Endothelial cell of umbilical vein (primary cell): Measurements from ENCODE around the gene CD34. TPM values are rescaled to one million over a fixed set of nuclear protein-coding genes. Genes with fewer than 3 reads are reported as not detected.
"Not testable (repeated sequence)": the region's sequence is repeated elsewhere in the genome, so short reads cannot be mapped to it uniquely, and the experiment has no call there.

Source experiments
- BruUV-seq: library from RNA; stranded (reverse); fragments of 400-500 nt; replicated peaks from 2 replicates; lab custom pipeline; 2021; lab: Mats Ljungman, UMichigan
- CTCF ChIA-PET: fragments of 300-600, 350-600 bp; sonication (Branson Sonifier 250); formaldehyde crosslinking; loops from one replicate; lab custom pipeline; 2021; ENCODE audit warnings: antibody characterized with exemption, inconsistent platforms; lab: Charles Lee
- POLR2A ChIA-PET: fragments of 300-600, 350-600 bp; sonication (Branson Sonifier 250); formaldehyde crosslinking; loops from one replicate; lab custom pipeline; 2021; ENCODE audit warnings: antibody characterized with exemption, inconsistent platforms; lab: Charles Lee
- DNase-seq: peaks from one replicate; pipeline ENCODE4 v3.0.0-alpha.2; 2011; ENCODE audit warnings: low read depth, low spot score
- FAIRE-seq: peaks from 2 replicates; lab custom pipeline; 2011; peaks lifted over from hg19 to GRCh38; lab: Jason Lieb, UNC
- H2AFZ ChIP-seq: 2 replicates; pipeline ENCODE4 v1.6.0; 2012; ENCODE audit warnings: low read depth, low read length, control low read depth, inconsistent platforms
- H3K27ac ChIP-seq: 2 replicates; pipeline ENCODE4 v1.5.1; 2011; ENCODE audit warnings: low read depth, mild to moderate bottlenecking, control low read depth, low read length, moderate library complexity; ENCODE audit not compliant: insufficient read depth
- H3K27me3 ChIP-seq, 2 experiments: 2 replicates each; pipeline versions ENCODE4 v1.6.0 to v1.6.1; 2011; ENCODE audit warnings: low read length in 2 of 2, mixed read lengths in 1 of 2; ENCODE audit not compliant: control insufficient read depth in 2 of 2, insufficient read depth in 2 of 2
- H3K36me3 ChIP-seq, 2 experiments: 2 replicates in 1 of 2; 3 replicates in 1 of 2; pipeline ENCODE4 v1.5.1; 2011; ENCODE audit warnings: low read length in 2 of 2, mild to moderate bottlenecking in 1 of 2, moderate library complexity in 1 of 2; ENCODE audit not compliant: control insufficient read depth in 2 of 2, insufficient read depth in 2 of 2; ENCODE audit errors: extremely low read depth in 1 of 2
- H3K4me1 ChIP-seq: 3 replicates; pipeline ENCODE4 v1.5.1; 2011; ENCODE audit warnings: mild to moderate bottlenecking, low read length; ENCODE audit not compliant: control insufficient read depth, insufficient read depth; ENCODE audit errors: extremely low read depth
- H3K4me2 ChIP-seq: 2 replicates; pipeline ENCODE4 v1.6.1; 2011; ENCODE audit warnings: low read length, control low read depth, mixed read lengths; ENCODE audit not compliant: insufficient read depth
- H3K4me3 ChIP-seq, 3 experiments: fragments of 200-600 bp in 1 of 3; sonication (generic), shearing (Covaris generic) in 1 of 3; replicated peaks in 1 of 3; 2 replicates each; pipeline ENCODE4 v1.5.1; 2011 to 2016; ENCODE audit warnings: control low read depth in 3 of 3, low read length in 3 of 3, mild to moderate bottlenecking in 2 of 3, inconsistent platforms in 1 of 3, low read depth in 1 of 3, moderate library complexity in 1 of 3; ENCODE audit not compliant: insufficient read depth in 1 of 3
- H3K79me2 ChIP-seq: 2 replicates; pipeline ENCODE4 v1.6.0; 2012; ENCODE audit warnings: low read length, inconsistent platforms; ENCODE audit not compliant: control insufficient read depth, insufficient read depth
- H3K9ac ChIP-seq: replicated peaks from 2 replicates; pipeline ENCODE3; 2011; ENCODE audit warnings: low read length, control low read depth; ENCODE audit not compliant: insufficient read depth; ENCODE audit errors: extremely low read depth
- H3K9me1 ChIP-seq: replicated peaks from 3 replicates; pipeline ENCODE4 v1.6.0; 2011; ENCODE audit warnings: mild to moderate bottlenecking, low read length; ENCODE audit not compliant: control insufficient read depth, insufficient read depth; ENCODE audit errors: extremely low read depth
- H3K9me3 ChIP-seq: replicated peaks from 2 replicates; pipeline ENCODE4 v1.5.1; 2012; ENCODE audit warnings: low read length, inconsistent platforms; ENCODE audit not compliant: control insufficient read depth, insufficient read depth
- H4K20me1 ChIP-seq: replicated peaks from 2 replicates; pipeline ENCODE3; 2011; ENCODE audit warnings: mild to moderate bottlenecking, low read length; ENCODE audit not compliant: control insufficient read depth, insufficient read depth; ENCODE audit errors: extremely low read depth
- EZH2 ChIP-seq: IDR thresholded peaks from 2 replicates; pipeline ENCODE4 v1.6.1; 2012; ENCODE audit warnings: borderline replicate concordance, low read depth, mild to moderate bottlenecking, moderate library complexity, low read length, inconsistent platforms; ENCODE audit not compliant: severe bottlenecking
- FOS ChIP-seq: IDR thresholded peaks from 2 replicates; pipeline ENCODE4 v1.6.1; 2011; ENCODE audit warnings: mild to moderate bottlenecking, low read length, moderate library complexity, borderline replicate concordance; ENCODE audit not compliant: insufficient read depth
- GATA2 ChIP-seq: IDR thresholded peaks from 2 replicates; pipeline ENCODE4 v1.7.0; 2011; ENCODE audit warnings: low read depth, mild to moderate bottlenecking, moderate library complexity, mixed read lengths, low read length; ENCODE audit not compliant: insufficient read length, insufficient read depth
- JUN ChIP-seq: IDR thresholded peaks from 2 replicates; pipeline ENCODE4 v1.6.1; 2011; ENCODE audit warnings: borderline replicate concordance, low read depth; ENCODE audit not compliant: insufficient read length, insufficient read depth
- MYC ChIP-seq: IDR thresholded peaks from one replicate; pipeline ENCODE4 v1.6.1; 2011; ENCODE audit warnings: mild to moderate bottlenecking, low read depth, low read length
- POLR2A ChIP-seq: IDR thresholded peaks from 2 replicates; pipeline ENCODE4 v1.6.1; 2012; ENCODE audit warnings: low read depth, mild to moderate bottlenecking, control low read depth, low read length
- POLR2AphosphoS5 ChIP-seq: IDR thresholded peaks from 2 replicates; pipeline ENCODE4 v1.6.1; 2012; ENCODE audit warnings: low read depth, mild to moderate bottlenecking, control low read depth, low read length, moderate library complexity; ENCODE audit not compliant: insufficient read depth
- dilution Hi-C: fragments of 300-500 bp; cut with MboI; formaldehyde crosslinking; loops from one replicate; pipeline ENCODE4 v1.15.0; 2019; ENCODE audit warnings: low sequenced_read_pairs; ENCODE audit not compliant: extremely low pct_ligation_motif_present
- intact Hi-C: fragments of 100-400 bp; cut with micrococcal nuclease; formaldehyde crosslinking; loops from one replicate; pipeline ENCODE4 v1.10.0; 2022
- polyA plus RNA-seq, 4 experiments: library from polyadenylated mRNA; depleted of rRNA in 3 of 4; stranded (reverse) in 3 of 4; unstranded in 1 of 4; fragments of >200 nt; gene quantifications; 2 replicates each; pipeline versions ENCODE4 v1.2.1 to v1.2.3, GENCODE V29; 2011 to 2012; ENCODE audit warnings: missing spikeins in 1 of 4
- total RNA-seq: library from RNA; stranded (reverse); gene quantifications from 2 replicates; pipeline ENCODE4 v1.2.3, GENCODE V29; 2021
- TF ChIP-seq, protein P1 (sequence below), 2 donors: IDR thresholded peaks; 1 replicate in 1 of 2; 2 replicates in 1 of 2; pipeline ENCODE4 v1.5.1; 2011; ENCODE audit warnings: low read length in 2 of 2, mild to moderate bottlenecking in 2 of 2, moderate library complexity in 2 of 2, control low read depth in 1 of 2, inconsistent platforms in 1 of 2, low read depth in 1 of 2; ENCODE audit not compliant: insufficient read depth in 1 of 2; ENCODE audit errors: extremely low read depth in 1 of 2
- TF ChIP-seq, protein P2 (sequence below): IDR thresholded peaks from 2 replicates; pipeline ENCODE4 v1.6.1; 2011; ENCODE audit not compliant: insufficient read depth, insufficient read length

The CD34 gene
- total and polyA plus RNA-seq, 2 donors (not counting 3 experiments of a cell fraction or from before 2014, with no cell fraction given) = 102 to 174 TPM

DNA sequence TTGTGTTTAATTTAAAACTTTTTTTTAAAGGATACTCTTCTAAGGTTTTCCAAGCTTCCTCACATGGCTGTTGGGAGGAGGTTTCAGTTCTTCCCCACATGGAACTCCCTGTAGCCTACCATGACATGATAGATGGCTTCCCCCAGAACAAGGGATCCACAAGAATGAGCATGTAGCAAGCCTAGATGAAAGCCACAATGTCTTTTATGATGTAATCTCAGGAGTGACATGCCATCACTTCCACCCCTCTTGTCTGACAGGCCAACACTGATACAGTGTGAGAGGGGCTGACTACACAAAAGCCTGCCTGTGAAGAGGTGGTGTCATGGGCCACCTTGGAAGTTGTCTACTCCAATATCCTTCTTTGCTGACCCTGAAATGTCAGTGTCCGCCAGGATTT lies 32.0 kb downstream of the CD34 start:
- H2AFZ ChIP-seq = no peak overlapping the region
- no peaks in the 10 kb centered on the region for H3K27me3 ChIP-seq
- H3K36me3 ChIP-seq = no peaks in the 10 kb centered on the region
- dilution Hi-C loops (no loop called here), intact Hi-C loops (no loop called here)
- no peak overlapping the region for H3K4me2 ChIP-seq
- BruUV-seq = no TSS peak
- H3K9ac ChIP-seq = no peak overlapping the region
- H3K9me1 ChIP-seq = no peaks in the 10 kb centered on the region
- H3K9me3 ChIP-seq = no peaks in the 10 kb centered on the region
- no peaks in the 10 kb centered on the region for H3K4me1 ChIP-seq
- no peak overlapping the region for H3K27ac ChIP-seq
- FAIRE-seq (no peak), DNase-seq (no peak)
- H4K20me1 ChIP-seq = no peaks in the 10 kb centered on the region
- H3K79me2 ChIP-seq = no peaks in the 10 kb centered on the region
- no peak overlapping the region for H3K4me3 ChIP-seq
- ChIA-PET POLR2A (no interaction called here), CTCF (interaction anchor here (1.0 to 19.1 kb wide), 3 partner anchors 10 to 84 kb away, joined by 3 to 634 read pairs (median 6); no protein-coding TSS in a partner anchor)
- TF ChIP-seq EZH2 (no peak), MYC (no peak), POLR2A (no peak), FOS (no peak), POLR2AphosphoS5 (no peak), GATA2 (no peak), JUN (no peak)
- TF ChIP-seq, protein P1, sequence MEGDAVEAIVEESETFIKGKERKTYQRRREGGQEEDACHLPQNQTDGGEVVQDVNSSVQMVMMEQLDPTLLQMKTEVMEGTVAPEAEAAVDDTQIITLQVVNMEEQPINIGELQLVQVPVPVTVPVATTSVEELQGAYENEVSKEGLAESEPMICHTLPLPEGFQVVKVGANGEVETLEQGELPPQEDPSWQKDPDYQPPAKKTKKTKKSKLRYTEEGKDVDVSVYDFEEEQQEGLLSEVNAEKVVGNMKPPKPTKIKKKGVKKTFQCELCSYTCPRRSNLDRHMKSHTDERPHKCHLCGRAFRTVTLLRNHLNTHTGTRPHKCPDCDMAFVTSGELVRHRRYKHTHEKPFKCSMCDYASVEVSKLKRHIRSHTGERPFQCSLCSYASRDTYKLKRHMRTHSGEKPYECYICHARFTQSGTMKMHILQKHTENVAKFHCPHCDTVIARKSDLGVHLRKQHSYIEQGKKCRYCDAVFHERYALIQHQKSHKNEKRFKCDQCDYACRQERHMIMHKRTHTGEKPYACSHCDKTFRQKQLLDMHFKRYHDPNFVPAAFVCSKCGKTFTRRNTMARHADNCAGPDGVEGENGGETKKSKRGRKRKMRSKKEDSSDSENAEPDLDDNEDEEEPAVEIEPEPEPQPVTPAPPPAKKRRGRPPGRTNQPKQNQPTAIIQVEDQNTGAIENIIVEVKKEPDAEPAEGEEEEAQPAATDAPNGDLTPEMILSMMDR (IDR thresholded peaks at IDR 0.05; ENCODE audit: extremely low read depth in 1 of 2, insufficient read depth in 1 of 2, low read depth in 1 of 2, low read length in 2 of 2) = no peak
- TF ChIP-seq, protein P2, sequence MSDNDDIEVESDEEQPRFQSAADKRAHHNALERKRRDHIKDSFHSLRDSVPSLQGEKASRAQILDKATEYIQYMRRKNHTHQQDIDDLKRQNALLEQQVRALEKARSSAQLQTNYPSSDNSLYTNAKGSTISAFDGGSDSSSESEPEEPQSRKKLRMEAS = no peak

DNA sequence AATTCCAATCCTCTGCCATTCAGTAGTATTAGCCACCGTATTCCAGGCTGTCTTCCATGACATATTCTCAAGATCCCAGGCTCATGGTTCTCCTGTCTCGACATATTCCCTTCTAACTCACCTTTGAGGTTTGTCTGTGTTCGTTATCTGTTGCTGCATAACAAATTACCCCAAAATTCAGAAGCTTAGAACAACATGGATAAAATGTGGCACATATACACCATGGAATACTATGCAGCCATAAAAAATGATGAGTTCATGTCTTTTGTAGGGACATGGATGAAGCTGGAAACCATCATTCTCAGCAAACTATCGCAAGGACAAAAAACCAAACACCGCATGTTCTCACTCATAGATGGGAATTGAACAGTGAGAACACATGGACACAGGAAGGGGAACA lies 33.0 kb downstream of the CD34 start:
- FAIRE-seq, H3K9me3 ChIP-seq, H3K36me3 ChIP-seq, BruUV-seq, H3K9ac ChIP-seq, intact Hi-C loops, POLR2A ChIA-PET, H3K4me1 ChIP-seq, H3K27ac ChIP-seq, DNase-seq, H3K79me2 ChIP-seq, H3K27me3 ChIP-seq, H4K20me1 ChIP-seq, dilution Hi-C loops, H2AFZ ChIP-seq, H3K9me1 ChIP-seq, H3K4me2 ChIP-seq, H3K4me3 ChIP-seq: not testable (repeated sequence)
- CTCF ChIA-PET = interaction anchor here (2.0 to 19.1 kb wide), 2 partner anchors 9 to 45 kb away, joined by 6 to 634 read pairs; no protein-coding TSS in a partner anchor
